RCC 7860 (cell line): ENCODE results near the gene ALOX15B.
A peak's percentile ranks its signal among the peaks of the same experiment; 100 is the strongest.
"Not testable (repeated sequence)": the region's sequence is repeated elsewhere in the genome, so short reads cannot be mapped to it uniquely, and the experiment has no call there.

Source experiments
- DNase-seq: peaks from one replicate; pipeline ENCODE4 v3.0.0-alpha.2; 2015; ENCODE audit warnings: low spot score
- FAIRE-seq: peaks from 2 replicates; lab custom pipeline; 2012; peaks lifted over from hg19 to GRCh38; lab: Jason Lieb, UNC

Gene ALOX15B

DNA sequence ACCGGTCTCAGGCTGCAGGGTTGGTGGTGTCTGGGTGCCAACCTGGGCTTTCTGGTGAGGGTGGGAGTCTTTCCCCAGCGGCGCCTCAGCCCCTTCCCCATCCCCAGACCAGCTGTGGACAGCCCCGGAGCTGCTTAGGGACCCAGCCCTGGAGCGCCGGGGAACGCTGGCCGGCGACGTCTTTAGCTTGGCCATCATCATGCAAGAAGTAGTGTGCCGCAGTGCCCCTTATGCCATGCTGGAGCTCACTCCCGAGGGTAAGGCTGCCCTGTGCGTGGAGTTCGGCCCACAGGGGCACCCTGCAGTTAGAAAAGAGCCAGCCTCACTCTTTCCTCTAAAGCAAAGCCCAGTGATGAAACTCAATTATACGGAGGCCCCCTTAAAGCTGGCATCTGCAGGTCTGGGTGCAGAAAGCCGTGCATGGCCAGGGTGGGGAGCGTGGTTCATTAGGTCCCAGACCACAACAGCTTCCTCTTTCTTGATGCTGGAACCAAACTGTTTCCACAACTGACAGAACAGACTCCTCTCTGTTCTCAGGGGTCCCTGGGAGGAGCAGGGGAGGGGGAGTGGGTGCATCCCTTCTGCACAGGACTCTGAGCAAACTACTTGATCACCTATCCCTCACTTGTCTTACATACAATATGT, 25.7 kb upstream of the ALOX15B start:
- no peak for FAIRE-seq
- no peak for DNase-seq

DNA sequence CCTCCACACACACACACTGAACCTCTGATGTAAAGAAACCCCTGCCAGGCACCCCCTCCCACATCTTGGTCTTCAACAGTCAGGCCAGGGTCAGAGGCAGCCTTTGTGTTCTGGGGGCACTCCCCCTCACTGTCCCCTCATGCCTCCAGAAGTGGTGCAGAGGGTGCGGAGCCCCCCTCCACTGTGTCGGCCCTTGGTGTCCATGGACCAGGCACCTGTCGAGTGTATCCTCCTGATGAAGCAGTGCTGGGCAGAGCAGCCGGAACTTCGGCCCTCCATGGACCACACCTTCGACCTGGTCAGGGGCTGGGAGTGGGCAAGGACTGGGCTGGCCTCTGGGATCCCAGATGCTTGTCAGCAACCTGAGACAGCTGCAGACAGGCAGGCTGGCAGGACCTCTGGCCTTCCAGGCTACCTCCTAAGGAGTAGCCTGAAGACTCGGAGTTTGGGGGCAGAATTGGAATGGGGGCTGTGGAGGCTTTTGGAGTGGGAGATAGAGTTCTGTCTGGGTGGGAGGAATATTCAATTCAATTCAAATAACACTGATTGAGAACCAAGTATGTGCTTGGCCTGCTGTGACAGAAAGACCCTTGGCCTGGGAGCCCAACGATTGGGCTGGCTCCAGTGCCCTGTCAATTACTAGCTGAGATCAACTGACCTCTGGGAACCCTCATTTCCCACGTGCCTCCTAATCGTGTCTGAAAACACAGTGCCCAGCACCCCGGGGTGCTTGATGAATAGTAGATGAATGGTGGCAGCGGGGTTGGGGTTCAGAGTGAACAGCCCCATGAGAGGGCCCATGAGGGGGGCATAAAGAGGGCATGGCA, 24.9 kb upstream of the ALOX15B start:
- DNase-seq (no peak), FAIRE-seq (no peak)

DNA sequence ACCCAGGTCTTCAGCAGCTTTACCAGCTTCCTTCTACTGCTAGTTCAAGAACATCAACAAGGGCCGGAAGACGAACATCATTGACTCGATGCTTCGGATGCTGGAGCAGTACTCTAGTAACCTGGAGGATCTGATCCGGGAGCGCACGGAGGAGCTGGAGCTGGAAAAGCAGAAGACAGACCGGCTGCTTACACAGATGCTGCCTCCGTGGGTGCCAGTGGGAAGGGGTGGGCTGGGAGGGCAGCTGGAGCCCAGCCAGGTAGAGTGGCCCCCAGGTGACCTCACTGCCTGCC, 24.4 kb upstream of the ALOX15B start:
- DNase-seq = no peak
- FAIRE-seq = no peak

- DNase-seq (no peak), FAIRE-seq (no peak)
Observed at GRCh38 chr17:8015236-8015956, 23.5 kb upstream of the ALOX15B start.

GRCh38 chr17:8015957-8016631, 22.8 kb upstream of the ALOX15B start:
- FAIRE-seq (no peak), DNase-seq (no peak)

- FAIRE-seq = no peak
- DNase-seq = no peak
Observed at GRCh38 chr17:8016632-8017424, 22.0 kb upstream of the ALOX15B start.

DNA sequence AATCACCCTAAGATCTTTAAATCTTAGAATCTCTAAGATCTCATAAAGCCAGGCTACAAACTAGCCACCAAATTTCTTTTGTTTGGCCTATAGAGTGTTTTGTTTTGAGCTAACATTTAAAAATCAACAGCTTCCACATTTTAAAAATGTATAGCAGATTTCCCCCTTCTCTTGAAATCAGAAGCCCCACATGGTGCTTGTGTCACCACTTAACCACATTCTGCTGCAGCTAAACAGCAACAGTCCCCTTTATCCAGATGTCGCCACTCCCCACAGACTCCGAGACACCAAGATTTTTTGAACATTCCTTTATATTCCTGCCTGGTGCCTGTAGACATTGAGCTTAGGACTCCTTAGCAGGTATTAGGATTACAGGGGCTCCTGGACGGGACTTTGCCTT, 20.4 kb upstream of the ALOX15B start:
- FAIRE-seq (no peak), DNase-seq (no peak)

DNA sequence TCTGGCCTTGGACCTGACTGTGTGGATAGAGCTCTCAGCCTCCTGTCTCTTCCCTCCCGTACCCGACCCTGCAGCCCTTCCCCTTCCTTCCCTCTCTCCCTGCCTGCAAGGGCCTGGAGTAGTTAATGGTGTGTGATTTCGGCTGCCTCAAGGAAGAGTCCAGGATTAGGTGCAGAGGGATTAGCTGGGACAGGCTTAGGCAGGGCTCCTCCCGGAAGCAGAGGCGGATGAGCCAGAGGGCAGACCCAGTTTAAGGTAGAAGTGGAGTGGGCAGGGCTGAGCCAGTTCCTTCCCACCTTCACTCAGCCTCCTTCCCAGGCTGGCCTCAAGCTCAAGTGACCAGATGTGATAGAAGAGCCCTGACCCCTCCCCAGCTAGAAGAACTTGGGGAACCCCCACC, 19.7 kb upstream of the ALOX15B start:
- FAIRE-seq = no peak
- DNase-seq = no peak

GRCh38 chr17:8019665-8020650, 18.9 kb upstream of the ALOX15B start:
- FAIRE-seq (peak; percentile 10), DNase-seq (peak; percentile 73)

GRCh38 chr17:8020776-8021564, 17.9 kb upstream of the ALOX15B start:
- no peak for FAIRE-seq
- DNase-seq = no peak

DNA sequence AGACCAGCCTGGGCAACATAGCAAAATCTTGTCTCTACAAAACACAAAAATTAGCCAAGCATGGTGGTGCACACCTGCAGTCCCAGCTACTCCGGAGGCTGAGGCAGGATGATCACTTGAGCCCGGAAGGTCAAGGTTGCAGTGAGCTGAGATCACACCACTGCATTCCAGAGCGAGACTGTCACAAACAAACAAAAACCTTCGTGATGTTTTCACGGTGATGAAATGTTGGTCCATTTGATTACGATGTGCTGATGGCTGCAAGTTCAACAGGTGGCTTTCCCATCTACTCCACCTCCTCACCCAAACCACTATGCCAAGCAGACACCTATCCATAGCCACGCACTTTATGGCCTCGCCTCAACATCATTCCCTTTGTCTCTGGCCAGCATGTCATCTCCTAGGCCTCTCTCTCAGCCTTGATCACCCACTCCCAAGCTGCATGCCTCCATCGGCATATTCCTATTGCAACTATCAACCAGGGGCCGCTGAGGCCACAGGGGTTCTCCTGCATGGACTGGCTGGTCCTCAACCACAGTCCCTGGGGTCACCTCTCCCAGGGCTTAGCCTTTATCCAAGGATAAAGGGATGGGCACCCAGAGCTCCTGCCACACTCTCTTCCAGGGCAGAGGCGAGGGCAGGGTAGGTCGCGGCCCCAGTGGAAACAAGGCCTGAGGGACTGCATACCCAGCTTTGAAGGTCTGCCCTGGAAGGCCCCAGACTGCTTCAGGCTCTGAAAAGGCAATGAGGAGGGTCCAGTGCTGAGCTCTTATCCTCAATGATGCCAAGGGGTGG, 17.1 kb upstream of the ALOX15B start:
- DNase-seq = no peak
- FAIRE-seq = no peak

DNA sequence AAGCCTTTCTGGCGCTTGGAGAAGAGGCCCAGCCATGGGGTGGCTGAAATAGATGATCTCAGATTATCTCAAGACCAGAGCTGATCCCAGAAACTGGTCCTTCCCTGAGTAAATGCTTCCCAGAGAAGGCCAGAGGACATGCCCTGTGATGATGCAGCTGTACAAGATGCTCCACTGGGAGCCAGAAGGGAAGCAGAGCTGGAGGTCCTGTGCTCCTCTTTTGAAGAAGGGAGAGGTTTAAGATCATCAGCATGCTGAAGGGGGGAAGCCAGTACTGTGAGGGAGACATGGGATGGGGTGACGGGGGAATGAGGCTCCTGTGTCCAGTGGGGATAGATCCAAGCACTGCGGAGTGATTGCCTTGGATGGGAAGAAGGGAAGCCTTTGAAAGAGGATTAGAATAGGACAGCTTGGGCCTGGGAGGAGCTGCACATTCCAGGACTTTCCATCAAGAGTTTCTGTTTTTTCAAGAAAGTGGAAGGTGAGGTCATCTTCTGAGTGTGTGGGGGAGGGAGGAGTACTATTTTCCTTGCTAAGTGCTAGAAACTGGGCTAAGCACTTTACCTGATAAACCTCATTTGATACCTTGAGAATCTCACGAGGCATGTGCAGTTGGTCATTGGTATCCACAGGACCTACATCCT, 16.4 kb upstream of the ALOX15B start:
- DNase-seq (no peak), FAIRE-seq (no peak)

GRCh38 chr17:8024161-8024560, 14.7 kb upstream of the ALOX15B start:
- DNase-seq, FAIRE-seq: not testable (repeated sequence)

DNA sequence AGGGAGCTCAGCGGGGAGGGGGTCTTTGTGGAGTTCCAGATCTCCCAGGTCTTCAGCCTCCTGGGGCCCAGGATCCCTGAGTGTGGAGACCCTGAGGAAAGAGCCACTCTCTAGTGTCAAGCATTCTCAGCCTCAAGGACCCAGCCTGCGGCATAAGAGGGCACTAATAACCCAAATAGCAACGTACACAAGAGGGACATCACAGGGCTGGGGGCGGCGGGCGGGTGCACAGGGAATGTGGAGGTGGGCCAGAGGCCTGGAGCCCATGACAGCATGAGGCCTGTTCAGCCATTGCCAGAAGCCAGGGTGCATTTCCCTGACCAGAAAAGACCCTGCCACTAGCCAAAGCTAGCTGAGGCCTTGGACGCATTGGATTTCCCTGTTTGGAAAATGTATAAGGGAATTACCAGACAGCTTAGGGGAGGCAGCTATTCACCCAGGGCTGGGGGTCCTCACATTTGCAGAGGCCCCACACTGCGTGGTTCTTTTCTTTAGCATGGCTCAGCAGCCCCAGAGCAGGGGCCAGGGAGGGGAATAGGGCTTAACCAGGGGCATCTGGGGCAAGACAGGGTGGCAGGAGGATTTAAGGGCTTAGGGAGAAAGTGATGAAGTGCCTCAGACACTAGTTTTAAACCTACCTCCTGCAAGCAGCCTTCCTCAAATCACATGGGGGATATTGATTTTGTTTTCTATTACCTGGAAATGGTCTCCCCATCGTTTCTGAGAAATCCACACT, 13.5 kb upstream of the ALOX15B start:
- DNase-seq (no peak), FAIRE-seq (no peak)

DNA sequence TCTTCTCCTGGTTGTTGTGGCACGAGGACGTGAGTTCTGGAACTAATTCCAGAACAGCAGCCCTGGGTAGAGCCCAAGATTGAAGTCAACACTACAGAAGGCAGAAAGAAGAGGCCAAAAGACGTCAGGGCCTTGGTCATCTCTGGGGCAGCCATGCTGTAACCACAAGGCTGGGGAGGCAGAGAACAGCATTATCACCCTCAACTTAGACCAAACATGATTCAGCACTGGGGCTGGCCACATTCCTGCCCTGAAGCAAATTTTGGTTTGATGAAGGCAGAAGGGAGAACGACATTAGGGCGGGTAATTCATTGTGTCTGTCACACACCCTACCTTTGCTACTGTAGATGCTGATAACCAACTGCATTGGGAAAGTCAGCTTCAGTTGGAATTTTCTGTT, 9.7 kb upstream of the ALOX15B start:
- FAIRE-seq (no peak), DNase-seq (no peak)

DNA sequence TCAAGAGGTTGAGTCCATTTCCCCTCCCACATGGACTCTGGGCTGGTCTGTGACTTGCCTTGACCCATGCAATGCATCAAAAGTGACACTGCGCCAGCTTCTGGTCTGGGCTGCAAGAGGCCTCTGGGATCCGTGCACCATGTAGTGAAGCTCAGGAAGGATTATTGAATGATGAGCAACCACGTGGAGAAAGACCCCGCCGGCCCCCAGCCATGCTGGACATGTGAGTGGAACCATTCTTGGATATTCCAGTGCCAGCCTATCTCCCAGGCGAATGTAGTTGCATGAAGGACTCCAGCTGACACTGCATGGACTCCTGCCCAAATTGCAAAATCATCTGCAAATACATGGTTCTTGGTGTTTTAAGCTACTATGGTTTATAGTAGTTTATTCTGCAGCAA, 7.6 kb upstream of the ALOX15B start:
- no peak for FAIRE-seq
- no peak for DNase-seq

- FAIRE-seq = no peak
- DNase-seq = no peak
Observed at GRCh38 chr17:8031950-8032349, 6.9 kb upstream of the ALOX15B start.
